GM19452 (cell line): ENCODE measurements around the gene PTGIS.

Experiments
- ATAC-seq: cut with Tn5 transposase; IDR thresholded peaks from one replicate; pipeline ENCODE4 v1.9.1; 2021; ENCODE audit not compliant: unreplicated experiment

PTGIS gene

GRCh38 chr20:49532285-49532946 lies 35.5 kb downstream of the PTGIS start:
- ATAC-seq: no peak

GRCh38 chr20:49529470-49529869 lies 38.5 kb downstream of the PTGIS start:
- ATAC-seq: no peak

GRCh38 chr20:49526568-49526967 lies 41.4 kb downstream of the PTGIS start:
- ATAC-seq: no peak

DNA sequence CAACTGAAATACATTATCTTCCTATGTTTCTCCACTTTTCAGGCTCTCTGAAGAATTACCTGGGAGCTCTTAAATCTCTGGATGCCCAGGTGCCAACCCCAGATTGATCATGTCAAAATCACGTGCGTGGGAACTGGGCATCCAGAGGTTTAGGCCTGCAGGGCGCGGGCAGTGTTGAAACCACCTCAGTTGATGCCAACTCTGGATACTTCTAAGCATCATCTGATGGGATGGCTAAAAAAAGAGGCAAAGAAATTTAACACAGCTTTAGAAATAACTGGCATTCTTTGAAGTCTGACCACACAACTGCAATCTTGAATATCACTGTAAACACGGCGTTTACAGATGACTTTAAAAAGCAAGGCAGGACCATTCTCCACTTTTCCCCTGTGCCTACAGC lies 41.9 kb downstream of the PTGIS start:
- ATAC-seq: no peak

GRCh38 chr20:49523767-49524360 lies 44.1 kb downstream of the PTGIS start:
- ATAC-seq: no peak

GRCh38 chr20:49521356-49521755 lies 46.6 kb downstream of the PTGIS start:
- no peak for ATAC-seq

GRCh38 chr20:49519777-49520359 lies 48.1 kb downstream of the PTGIS start:
- no peak for ATAC-seq

DNA sequence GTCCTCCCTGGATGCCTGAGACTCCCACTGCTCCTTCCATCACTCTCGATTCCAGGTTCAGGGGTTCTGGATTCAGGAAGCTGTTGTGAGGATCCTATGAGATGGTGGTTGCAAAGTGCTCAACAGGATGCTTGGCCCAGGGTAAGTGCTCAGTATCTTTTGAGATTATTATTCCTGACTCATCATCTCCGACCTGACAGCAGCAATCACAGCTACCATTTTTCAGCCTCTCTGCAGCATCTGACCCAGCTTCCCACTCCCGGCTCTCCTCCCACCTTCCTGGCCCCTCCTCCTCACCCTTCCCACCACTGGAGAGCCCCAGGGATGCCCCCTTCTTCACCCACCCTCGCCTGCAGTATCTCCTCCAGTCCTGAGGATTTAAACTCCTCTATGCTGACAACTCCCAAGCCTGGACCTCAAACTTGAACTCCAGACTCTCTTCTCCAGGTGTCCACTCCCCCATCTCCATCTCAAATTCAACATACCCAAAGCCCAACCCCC lies 48.7 kb downstream of the PTGIS start:
- ATAC-seq: no peak

GRCh38 chr20:49518576-49518975 lies 49.4 kb downstream of the PTGIS start:
- ATAC-seq: no peak

DNA sequence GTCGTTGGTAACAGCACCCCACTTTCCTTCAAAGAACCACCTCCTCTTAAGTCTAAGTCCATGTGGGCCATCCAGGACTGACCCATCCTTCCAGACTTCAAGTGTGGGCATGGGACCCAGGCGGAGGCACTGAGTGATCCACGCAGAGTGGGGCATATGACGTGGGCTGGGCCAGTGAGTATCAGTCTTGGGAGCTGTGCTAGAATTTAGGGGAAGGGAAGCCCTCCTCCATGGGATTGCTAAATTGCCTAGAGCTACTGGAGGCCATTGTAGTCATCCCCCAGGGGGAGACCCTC lies 50.2 kb downstream of the PTGIS start:
- ATAC-seq: no peak

DNA sequence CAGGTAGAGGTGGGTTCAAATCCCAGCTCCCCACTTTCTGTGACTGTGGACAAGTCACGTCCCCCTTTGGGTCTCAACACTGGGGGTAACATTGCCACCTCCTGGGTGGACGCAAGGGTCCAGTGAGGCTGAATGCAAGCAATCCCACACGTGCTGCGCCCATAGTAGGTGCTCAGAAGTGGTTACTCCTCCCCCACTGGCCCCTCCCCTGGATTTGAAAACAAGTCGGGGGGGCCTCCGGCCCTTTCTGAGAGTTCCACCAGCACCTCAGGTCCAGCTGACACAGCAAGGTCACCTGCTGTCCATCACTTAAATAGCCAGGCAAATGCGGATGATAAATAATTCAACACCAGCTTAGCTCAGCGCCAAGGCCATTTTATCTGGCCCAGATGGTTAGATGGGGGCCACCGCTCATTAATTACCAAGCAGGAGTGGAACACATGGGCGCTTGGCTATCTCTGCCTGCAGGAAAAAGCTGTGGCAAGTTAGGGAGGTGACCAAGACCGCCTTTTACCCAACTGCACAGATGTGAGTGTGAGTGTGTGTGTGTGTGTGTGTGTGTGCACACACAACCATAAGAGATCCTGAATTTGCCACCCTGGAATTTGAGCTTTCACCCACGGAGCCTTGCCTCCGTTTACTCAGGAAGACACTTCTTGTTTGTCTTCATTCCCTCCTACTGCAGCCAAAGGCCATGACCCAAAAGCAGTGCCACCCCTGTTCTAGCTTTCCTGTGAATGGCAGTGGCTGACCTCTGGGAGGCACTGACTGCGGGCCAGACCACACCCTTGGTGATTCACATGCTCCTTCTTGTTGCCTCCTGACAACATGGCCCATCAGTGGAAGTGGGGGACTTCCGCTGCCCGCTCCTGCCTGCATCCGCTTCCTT lies 50.8 kb downstream of the PTGIS start:
- ATAC-seq: no peak

- no peak for ATAC-seq
Measured at GRCh38 chr20:49515586-49515985, 52.4 kb downstream of the PTGIS start.

GRCh38 chr20:49513517-49513916 lies 54.4 kb downstream of the PTGIS start:
- no peak for ATAC-seq

GRCh38 chr20:49513009-49513408 lies 54.9 kb downstream of the PTGIS start:
- no peak for ATAC-seq

DNA sequence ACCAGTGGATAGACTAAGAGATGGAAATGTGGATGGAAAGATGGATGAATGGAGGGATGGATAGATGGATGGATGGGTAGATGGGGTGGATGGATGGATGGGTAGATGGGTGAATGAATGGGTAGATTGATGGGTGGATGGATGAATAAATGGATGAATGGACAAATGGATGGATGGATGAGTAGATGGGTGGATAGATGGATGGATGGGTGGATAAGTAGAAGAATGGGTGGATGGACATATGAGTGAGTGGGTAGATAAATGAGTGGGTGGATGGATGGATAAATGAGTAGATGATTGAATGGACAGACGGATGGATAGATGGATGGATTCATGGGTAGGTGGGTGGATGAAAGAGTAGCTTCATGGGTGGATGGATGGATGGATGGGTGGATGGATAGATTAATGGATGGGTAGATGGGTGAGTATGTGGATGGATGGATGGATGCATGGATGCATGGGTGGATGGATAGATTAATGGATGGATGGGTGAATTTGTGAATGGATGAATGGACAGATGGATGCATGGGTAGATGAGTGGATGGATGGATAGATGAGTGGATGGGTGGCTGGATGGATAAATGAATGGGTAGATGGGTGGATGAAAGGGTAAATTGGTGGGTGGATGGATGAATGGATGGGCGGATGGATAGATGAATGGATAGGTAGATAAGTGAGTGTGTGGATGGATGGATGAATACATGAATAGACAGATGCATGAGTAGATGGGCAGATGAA lies 56.0 kb downstream of the PTGIS start:
- no peak for ATAC-seq

- no peak for ATAC-seq
Measured at GRCh38 chr20:49510562-49511122, 57.3 kb downstream of the PTGIS start.

DNA sequence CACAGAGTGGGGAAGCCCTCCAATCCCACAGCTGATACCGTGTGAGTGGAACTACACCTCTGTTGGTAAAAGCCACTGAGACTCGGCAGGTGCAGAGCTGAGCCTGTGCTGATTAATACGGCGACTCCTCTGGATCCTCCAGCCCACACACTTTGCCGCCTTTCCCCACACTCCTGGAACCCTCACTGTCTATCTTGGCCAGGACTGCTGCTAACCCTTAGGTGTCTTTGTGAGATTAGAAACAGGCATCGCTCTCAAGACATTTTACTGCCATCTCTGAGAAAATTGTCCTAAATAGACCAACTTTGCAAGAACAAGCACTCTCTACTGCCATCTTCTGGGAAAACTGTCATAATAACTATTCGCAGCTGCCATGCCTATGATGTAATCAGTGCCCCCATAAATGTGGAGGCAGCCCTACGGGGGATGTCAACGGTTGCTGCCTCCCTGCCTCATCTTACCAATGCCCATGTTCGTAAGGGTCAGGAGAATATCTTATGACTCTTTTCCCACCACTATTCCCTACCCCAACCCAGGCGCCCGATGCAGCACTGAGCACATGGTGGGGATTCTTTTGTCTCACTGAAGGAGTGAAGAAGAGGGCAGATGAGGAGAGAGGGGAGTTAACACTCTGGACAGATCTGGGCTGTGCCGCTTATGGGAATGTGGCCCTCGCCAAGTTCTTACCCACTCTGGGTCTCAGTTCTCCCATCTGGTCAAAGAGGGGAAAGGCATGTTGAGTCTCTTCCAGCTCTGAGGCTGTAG lies 59.3 kb downstream of the PTGIS start:
- no peak for ATAC-seq

DNA sequence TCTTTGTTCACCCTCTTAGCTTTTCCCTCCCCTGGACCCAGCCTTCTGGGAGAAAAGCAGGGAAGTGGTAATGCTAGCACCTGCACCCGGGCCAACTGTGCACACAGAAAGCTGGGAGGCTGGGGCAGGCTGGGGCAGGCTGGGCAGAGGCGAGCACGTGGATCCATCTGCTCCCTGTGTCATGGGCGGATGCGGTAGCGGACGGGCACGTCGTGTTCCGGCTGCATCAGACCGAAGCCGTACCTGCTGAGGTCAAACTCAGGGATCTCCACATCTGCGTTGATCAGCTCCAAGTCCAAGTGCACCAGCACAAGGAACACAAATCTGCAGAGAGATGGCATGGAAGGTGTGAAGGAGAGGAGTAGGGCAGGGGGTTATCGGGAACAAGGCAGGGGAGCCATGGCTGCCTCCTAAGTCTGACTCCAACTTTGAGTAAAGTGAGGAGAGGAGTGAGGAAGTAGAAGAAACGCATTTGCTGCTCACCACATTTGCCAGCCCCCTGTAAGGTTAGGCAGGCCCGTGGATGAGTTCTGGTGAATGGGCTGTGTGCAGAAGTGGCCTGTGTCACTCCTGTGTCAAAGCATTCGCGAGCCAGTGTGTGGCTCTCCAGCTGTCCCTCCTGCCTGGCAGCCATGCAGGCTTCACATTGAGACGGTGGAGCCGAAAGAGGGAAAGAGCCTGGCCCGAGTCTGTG lies 60.0 kb downstream of the PTGIS start:
- no peak for ATAC-seq

DNA sequence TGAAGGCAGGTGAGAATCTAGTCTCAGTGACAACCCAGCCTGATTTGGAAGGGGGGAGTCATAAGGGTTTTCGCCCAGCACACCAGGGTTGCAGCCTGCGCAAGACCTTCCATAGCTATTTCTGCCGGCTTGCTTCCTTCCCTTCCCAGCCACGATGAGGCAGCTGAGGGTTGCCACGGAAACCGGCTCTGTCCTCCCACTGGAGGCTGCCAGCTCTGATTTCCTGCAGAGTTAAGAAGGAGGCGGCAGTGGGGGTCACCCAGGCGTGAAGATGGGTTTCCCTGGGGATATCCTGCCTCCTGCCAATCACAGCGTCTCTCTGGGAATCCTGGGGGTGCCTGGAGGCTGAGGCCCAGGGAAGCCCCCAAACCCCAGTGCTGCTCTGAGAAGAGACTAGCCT lies 62.4 kb downstream of the PTGIS start:
- no peak for ATAC-seq
